ENCODE data around the gene CHCHD10.

Gene CHCHD10

GRCh38 chr22:23767673-23768548 is at the start of gene CHCHD10:
Gene CHCHD10 (minus strand): TSS chr22:23767972. CDS start chr22:23767874, 98 bp downstream.
- peak in 1 of 2 experiments; percentile 55 for DNase-seq

- no peak for DNase-seq
Observed at GRCh38 chr22:23817146-23817545, 49.4 kb upstream of the CHCHD10 start.

- DNase-seq, result no peak
Observed at GRCh38 chr22:23816156-23816976, 48.6 kb upstream of the CHCHD10 start.

- no peak for DNase-seq
Observed at GRCh38 chr22:23815541-23816155, 47.9 kb upstream of the CHCHD10 start.

- DNase-seq, result no peak
Observed at GRCh38 chr22:23812378-23812777, 44.6 kb upstream of the CHCHD10 start.

GRCh38 chr22:23806837-23807236 is 39.1 kb upstream of the CHCHD10 start:
- DNase-seq, result no peak

GRCh38 chr22:23804781-23805291 is 37.1 kb upstream of the CHCHD10 start:
- DNase-seq, result no peak

GRCh38 chr22:23803001-23803819 is 35.4 kb upstream of the CHCHD10 start:
- no peak for DNase-seq

GRCh38 chr22:23801886-23802377 is 34.2 kb upstream of the CHCHD10 start:
- DNase-seq, result no peak

- DNase-seq, result no peak
Observed at GRCh38 chr22:23801238-23801821, 33.6 kb upstream of the CHCHD10 start.

GRCh38 chr22:23800297-23801237 is 32.8 kb upstream of the CHCHD10 start:
- no peak for DNase-seq

- DNase-seq, result no peak
Observed at GRCh38 chr22:23796461-23796860, 28.7 kb upstream of the CHCHD10 start.

- no peak for DNase-seq
Observed at GRCh38 chr22:23793326-23793725, 25.6 kb upstream of the CHCHD10 start.

- no peak for DNase-seq
Observed at GRCh38 chr22:23791738-23792645, 24.2 kb upstream of the CHCHD10 start.

- DNase-seq, result no peak
Observed at GRCh38 chr22:23790819-23791737, 23.3 kb upstream of the CHCHD10 start.

GRCh38 chr22:23789638-23790037 is 21.9 kb upstream of the CHCHD10 start:
- no peak for DNase-seq

GRCh38 chr22:23789121-23789520 is 21.3 kb upstream of the CHCHD10 start:
- DNase-seq, result no peak

GRCh38 chr22:23787910-23788309 is 20.1 kb upstream of the CHCHD10 start:
- no peak for DNase-seq

Measured in SW 1271 (cell line).